ENCODE results near the gene SCUBE3.

SCUBE3 gene

DNA sequence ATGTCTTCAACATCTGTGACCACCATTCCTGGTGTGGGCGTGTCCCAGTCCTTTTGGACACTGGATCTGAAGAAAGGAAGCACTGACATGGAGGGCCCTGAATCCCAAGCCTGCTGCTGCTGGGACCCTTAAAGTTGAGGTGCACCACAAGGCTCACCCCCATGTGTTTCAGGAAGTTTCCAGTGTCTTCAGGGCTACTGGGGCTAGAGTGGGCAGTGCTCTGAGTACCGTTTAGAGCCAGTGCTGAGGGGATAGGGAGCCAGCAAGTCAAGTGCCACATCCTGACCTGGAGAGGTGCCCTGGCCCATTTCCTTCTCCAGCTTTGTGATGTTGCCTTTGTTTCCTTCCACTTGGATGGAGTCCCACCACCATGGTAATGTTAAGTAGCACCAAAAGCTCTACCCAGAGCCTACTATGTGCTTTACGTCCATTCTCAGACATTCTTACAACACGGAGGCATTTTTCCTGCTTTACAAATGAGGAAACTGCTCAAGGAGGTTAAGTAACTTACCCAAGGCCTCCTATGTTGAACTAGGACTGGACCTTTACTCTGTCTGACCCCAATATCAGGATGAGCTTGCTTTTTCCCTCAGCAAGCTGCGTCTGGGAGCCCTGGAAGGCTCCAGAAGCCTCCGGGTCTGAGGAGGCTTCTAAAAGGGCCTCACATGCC lies 83.3 kb downstream of the SCUBE3 start:
- H3K4me3 ChIP-seq (ENCODE audit: low read depth, low read length) = no peak overlapping the region
- TF ChIP-seq, protein P1, sequence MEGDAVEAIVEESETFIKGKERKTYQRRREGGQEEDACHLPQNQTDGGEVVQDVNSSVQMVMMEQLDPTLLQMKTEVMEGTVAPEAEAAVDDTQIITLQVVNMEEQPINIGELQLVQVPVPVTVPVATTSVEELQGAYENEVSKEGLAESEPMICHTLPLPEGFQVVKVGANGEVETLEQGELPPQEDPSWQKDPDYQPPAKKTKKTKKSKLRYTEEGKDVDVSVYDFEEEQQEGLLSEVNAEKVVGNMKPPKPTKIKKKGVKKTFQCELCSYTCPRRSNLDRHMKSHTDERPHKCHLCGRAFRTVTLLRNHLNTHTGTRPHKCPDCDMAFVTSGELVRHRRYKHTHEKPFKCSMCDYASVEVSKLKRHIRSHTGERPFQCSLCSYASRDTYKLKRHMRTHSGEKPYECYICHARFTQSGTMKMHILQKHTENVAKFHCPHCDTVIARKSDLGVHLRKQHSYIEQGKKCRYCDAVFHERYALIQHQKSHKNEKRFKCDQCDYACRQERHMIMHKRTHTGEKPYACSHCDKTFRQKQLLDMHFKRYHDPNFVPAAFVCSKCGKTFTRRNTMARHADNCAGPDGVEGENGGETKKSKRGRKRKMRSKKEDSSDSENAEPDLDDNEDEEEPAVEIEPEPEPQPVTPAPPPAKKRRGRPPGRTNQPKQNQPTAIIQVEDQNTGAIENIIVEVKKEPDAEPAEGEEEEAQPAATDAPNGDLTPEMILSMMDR (IDR thresholded peaks at IDR 0.05; ENCODE audit: low read depth, low read length) = no peak
- no peak for DNase-seq (ENCODE audit: low read depth, low spot score)
- in situ Hi-C loops (cut with HindIII; ENCODE audit: low sequenced_read_pairs) = no loop called here

DNA sequence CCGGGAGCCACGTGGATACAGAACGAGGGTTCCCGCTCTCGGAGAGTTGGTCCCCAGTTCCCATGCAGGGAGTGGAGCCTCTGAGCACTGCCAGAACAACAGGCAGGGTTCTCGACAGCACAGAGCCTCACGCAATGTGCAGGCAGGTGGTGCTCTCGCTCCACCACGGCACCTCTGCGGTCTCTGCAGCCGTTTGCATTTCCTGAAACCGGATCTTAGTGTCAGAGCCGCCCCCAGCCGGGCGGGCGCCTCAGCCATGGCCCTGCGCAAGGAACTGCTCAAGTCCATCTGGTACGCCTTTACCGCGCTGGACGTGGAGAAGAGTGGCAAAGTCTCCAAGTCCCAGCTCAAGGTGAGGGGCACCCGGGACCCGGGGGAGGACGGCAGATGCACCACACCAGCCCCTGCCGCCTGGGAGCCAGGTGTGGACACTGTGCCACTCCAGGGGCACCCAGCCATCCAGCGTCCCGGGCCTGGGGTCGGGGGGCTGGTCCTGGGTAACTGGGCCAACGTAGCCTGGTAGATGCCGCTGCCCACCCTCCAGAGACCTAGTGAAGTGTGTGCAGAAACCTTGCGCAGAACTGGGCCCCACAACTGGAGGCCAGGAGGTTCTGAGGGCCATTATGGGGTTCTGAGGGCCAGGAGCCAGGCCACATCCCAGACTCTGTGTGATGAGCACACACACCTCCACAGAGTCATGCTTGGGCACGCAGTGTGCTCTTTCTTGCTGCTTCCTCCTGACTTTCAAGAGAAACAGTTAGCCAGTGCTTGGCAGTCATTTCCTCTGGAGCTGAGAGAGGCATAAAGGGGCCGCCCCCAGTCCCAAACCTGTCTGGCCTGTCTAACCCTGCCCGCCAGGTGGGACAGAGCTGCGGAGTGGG lies 84.1 kb downstream of the SCUBE3 start, which contains the start of gene DEF6:
DEF6 (plus strand) TSS at position 218 of the 881 bp plus-strand sequence; CDS start at position 257, 39 bp downstream.
- TF ChIP-seq, protein P1 (IDR thresholded peaks at IDR 0.05; ENCODE audit: low read depth, low read length) = peak; percentile 81
- in situ Hi-C loops (cut with HindIII; ENCODE audit: low sequenced_read_pairs) = no loop called here
- peak; percentile 83 for DNase-seq (ENCODE audit: low read depth, low spot score)
- H3K4me3 ChIP-seq (ENCODE audit: low read depth, low read length) = peak within 1 kb of the TSS; percentile 12

DNA sequence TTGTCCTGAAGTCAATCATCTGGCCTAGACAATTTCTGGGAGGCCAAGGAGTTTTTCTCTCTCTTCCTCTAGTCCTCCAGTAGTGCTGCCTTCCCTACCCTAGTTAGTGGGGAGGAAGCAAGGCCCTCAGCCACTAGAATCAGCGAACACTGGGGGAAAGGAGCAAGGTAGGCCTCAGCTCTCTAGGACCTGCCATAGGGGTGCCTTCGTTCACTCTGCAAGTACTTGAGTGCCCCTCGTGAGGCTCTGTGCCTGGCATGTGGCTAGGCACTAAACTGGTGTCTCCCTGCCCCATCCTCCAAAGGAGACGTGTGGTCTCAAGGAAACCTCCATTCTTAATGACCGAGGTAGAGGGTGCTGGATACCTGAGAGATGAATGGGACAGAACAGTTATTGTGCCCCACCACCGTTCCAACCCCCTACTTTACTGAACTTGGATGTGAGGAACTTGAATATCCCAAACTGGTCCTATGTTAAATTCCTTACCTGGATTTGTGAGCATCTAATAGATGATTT lies 84.9 kb downstream of the SCUBE3 start:
- H3K4me3 ChIP-seq (ENCODE audit: low read depth, low read length) = no peak overlapping the region
- no peak for DNase-seq (ENCODE audit: low read depth, low spot score)
- in situ Hi-C loops (cut with HindIII; ENCODE audit: low sequenced_read_pairs) = no loop called here
- TF ChIP-seq, protein P1 (IDR thresholded peaks at IDR 0.05; ENCODE audit: low read depth, low read length) = no peak

DNA sequence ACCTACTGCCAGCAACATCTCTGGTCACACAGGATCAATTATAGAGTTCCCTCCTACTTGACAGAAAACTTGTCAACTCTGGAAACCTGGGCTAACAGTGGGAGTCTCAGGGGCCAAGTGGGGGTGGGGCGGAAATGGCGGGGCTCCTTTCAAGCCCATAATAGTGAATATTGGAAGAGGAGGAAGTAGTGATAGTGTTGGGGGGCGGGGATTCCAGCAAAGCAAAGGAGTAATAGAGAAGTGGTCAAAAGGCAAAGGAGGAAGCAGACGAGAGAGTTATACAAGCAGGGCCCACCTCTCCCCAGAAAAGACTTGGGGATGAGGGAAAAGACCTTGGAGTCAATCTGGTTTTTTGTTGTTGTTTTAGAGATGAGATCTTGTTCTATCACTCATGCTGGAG lies 85.9 kb downstream of the SCUBE3 start:
- no peak overlapping the region for H3K4me3 ChIP-seq (ENCODE audit: low read depth, low read length)
- DNase-seq (ENCODE audit: low read depth, low spot score) = no peak
- TF ChIP-seq, protein P1 (IDR thresholded peaks at IDR 0.05; ENCODE audit: low read depth, low read length) = no peak
- in situ Hi-C loops (cut with HindIII; ENCODE audit: low sequenced_read_pairs) = no loop called here

DNA sequence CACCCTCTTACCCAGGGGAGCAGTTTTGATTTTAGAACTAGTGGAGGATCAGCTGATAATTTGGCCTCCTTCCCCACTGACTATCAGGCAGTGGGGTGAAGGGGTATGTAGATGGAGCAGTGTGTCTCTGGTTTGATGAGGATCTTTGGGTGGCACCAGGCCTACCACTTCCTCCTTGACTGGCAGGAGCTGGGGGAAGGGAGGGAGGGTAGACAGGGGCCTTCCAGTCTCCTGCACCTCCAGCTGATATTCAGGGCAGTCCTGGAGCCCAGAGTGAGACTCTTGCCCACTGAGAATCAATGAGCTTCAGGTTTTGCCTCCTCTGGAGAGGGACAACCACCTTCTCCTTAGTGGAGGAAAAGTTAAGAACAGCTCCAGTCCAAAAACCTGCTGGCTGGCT lies 87.1 kb downstream of the SCUBE3 start:
- TF ChIP-seq, protein P1 (IDR thresholded peaks at IDR 0.05; ENCODE audit: low read depth, low read length) = no peak
- H3K4me3 ChIP-seq (ENCODE audit: low read depth, low read length) = no peak overlapping the region
- no peak for DNase-seq (ENCODE audit: low read depth, low spot score)
- in situ Hi-C loops (cut with HindIII; ENCODE audit: low sequenced_read_pairs) = no loop called here
